Dendritic cell treated with granulocyte-macrophage colony-stimulating factor and Interleukin-4, amounts not matched to agents 40 ng/mL and 50 ng/mL, for 4 days (primary cell): Measurements from ENCODE around the gene ZNF804A.
"Not testable (repeated sequence)": the region's sequence is repeated elsewhere in the genome, so short reads cannot be mapped to it uniquely, and the experiment has no call there.

Experiments
- H3K27ac Mint-ChIP-seq: one replicate; pipeline ENCODE4 v1.8.0; 2022; ENCODE audit warnings: mild to moderate bottlenecking, mixed read lengths
- H3K27me3 Mint-ChIP-seq: one replicate; pipeline ENCODE4 v1.8.0; 2022; ENCODE audit warnings: mild to moderate bottlenecking, mixed read lengths
- H3K36me3 Mint-ChIP-seq: one replicate; pipeline ENCODE4 v1.8.0; 2022; ENCODE audit warnings: low read depth, mixed read lengths
- H3K4me1 Mint-ChIP-seq: one replicate; pipeline ENCODE4 v1.8.0; 2022; ENCODE audit warnings: low read depth, mixed read lengths
- H3K4me3 Mint-ChIP-seq: one replicate; pipeline ENCODE4 v1.8.0; 2022; ENCODE audit warnings: mild to moderate bottlenecking, moderate library complexity, mixed read lengths
- H3K9me3 Mint-ChIP-seq: one replicate; pipeline ENCODE4 v1.8.0; 2022; ENCODE audit warnings: mixed read lengths
- intact Hi-C: fragments of 100-400 bp; cut with micrococcal nuclease; formaldehyde crosslinking; loops from one replicate; pipeline ENCODE4 v1.15.0; 2022

Gene ZNF804A

GRCh38 chr2:184698476-184698875, 100.1 kb downstream of the ZNF804A start:
- Mint-ChIP-seq H3K9me3 (no peaks in the 10 kb centered on the region), H3K4me3 (no peak overlapping the region), H3K36me3 (no peaks in the 10 kb centered on the region), H3K4me1 (no peaks in the 10 kb centered on the region), H3K27ac (no peak overlapping the region), H3K27me3 (no peaks in the 10 kb centered on the region)
- intact Hi-C loops = no loop called here

- Mint-ChIP-seq H3K36me3 (peaks cover 26% of the 10 kb centered on the region), H3K4me1 (no peaks in the 10 kb centered on the region), H3K9me3 (peaks cover 41% of the 10 kb centered on the region), H3K4me3 (no peak overlapping the region), H3K27ac (no peak overlapping the region), H3K27me3 (no peaks in the 10 kb centered on the region)
- intact Hi-C loops = no loop called here
These were observed 123.6 kb downstream of the ZNF804A start for GRCh38 chr2:184721881-184722280.

GRCh38 chr2:184727813-184728212, 129.5 kb downstream of the ZNF804A start:
- H3K27ac Mint-ChIP-seq = no peak overlapping the region
- no peaks in the 10 kb centered on the region for H3K27me3 Mint-ChIP-seq
- no peak overlapping the region for H3K4me3 Mint-ChIP-seq
- intact Hi-C loops = no loop called here
- no peaks in the 10 kb centered on the region for H3K9me3 Mint-ChIP-seq
- no peaks in the 10 kb centered on the region for H3K36me3 Mint-ChIP-seq
- peaks cover 4% of the 10 kb centered on the region for H3K4me1 Mint-ChIP-seq

- intact Hi-C loops = no loop called here
- H3K27ac Mint-ChIP-seq = no peak overlapping the region
- H3K36me3 Mint-ChIP-seq = no peaks in the 10 kb centered on the region
- H3K4me3 Mint-ChIP-seq = no peak overlapping the region
- H3K27me3 Mint-ChIP-seq = no peaks in the 10 kb centered on the region
- H3K9me3 Mint-ChIP-seq = no peaks in the 10 kb centered on the region
- H3K4me1 Mint-ChIP-seq = peaks cover 4% of the 10 kb centered on the region
These were observed 130.1 kb downstream of the ZNF804A start for GRCh38 chr2:184728411-184728810.

- Mint-ChIP-seq H3K27ac (no peak overlapping the region), H3K36me3 (no peaks in the 10 kb centered on the region)
- intact Hi-C loops = no loop called here
These were observed 131.3 kb downstream of the ZNF804A start for GRCh38 chr2:184729581-184729980.

GRCh38 chr2:184730288-184730687, 132.0 kb downstream of the ZNF804A start:
- no peaks in the 10 kb centered on the region for H3K27me3 Mint-ChIP-seq
- no peak overlapping the region for H3K27ac Mint-ChIP-seq
- H3K36me3 Mint-ChIP-seq = no peaks in the 10 kb centered on the region
- peaks cover 4% of the 10 kb centered on the region for H3K4me1 Mint-ChIP-seq
- H3K9me3 Mint-ChIP-seq = no peaks in the 10 kb centered on the region
- no peak overlapping the region for H3K4me3 Mint-ChIP-seq
- intact Hi-C loops = no loop called here

More at GRCh38 chr2:184729581-184729980, 131.3 kb downstream of the ZNF804A start:
- Mint-ChIP-seq H3K27me3 (no peaks in the 10 kb centered on the region), H3K9me3 (no peaks in the 10 kb centered on the region), H3K4me1 (peaks cover 4% of the 10 kb centered on the region), H3K4me3 (no peak overlapping the region)

- intact Hi-C loops = no loop called here
- Mint-ChIP-seq H3K27ac (no peak overlapping the region), H3K4me1 (no peaks in the 10 kb centered on the region), H3K27me3 (no peaks in the 10 kb centered on the region), H3K4me3 (no peak overlapping the region), H3K9me3 (peaks cover 8% of the 10 kb centered on the region), H3K36me3 (no peaks in the 10 kb centered on the region)
These were observed 136.0 kb downstream of the ZNF804A start for GRCh38 chr2:184734338-184734737.

GRCh38 chr2:184735611-184736010, 137.3 kb downstream of the ZNF804A start:
- H3K4me3 Mint-ChIP-seq = no peak overlapping the region
- H3K27me3 Mint-ChIP-seq = no peaks in the 10 kb centered on the region
- H3K27ac Mint-ChIP-seq = no peak overlapping the region
- intact Hi-C loops = no loop called here
- H3K4me1 Mint-ChIP-seq = no peaks in the 10 kb centered on the region
- H3K9me3 Mint-ChIP-seq = peaks cover 8% of the 10 kb centered on the region
- H3K36me3 Mint-ChIP-seq = no peaks in the 10 kb centered on the region

- Mint-ChIP-seq H3K4me3 (no peak overlapping the region), H3K27ac (no peak overlapping the region), H3K36me3 (no peaks in the 10 kb centered on the region), H3K9me3 (no peaks in the 10 kb centered on the region), H3K27me3 (no peaks in the 10 kb centered on the region), H3K4me1 (no peaks in the 10 kb centered on the region)
- intact Hi-C loops = no loop called here
These were observed 144.8 kb downstream of the ZNF804A start for GRCh38 chr2:184743096-184743495.

- H3K36me3 Mint-ChIP-seq = no peaks in the 10 kb centered on the region
- intact Hi-C loops = no loop called here
These were observed 157.8 kb downstream of the ZNF804A start for GRCh38 chr2:184756161-184756560.

GRCh38 chr2:184756885-184757284, 158.6 kb downstream of the ZNF804A start:
- Mint-ChIP-seq H3K27ac (no peak overlapping the region), H3K27me3 (no peaks in the 10 kb centered on the region), H3K36me3 (no peaks in the 10 kb centered on the region), H3K4me1 (peaks cover 7% of the 10 kb centered on the region), H3K9me3 (no peaks in the 10 kb centered on the region), H3K4me3 (no peak overlapping the region)
- intact Hi-C loops = no loop called here

More at GRCh38 chr2:184756161-184756560, 157.8 kb downstream of the ZNF804A start:
- Mint-ChIP-seq H3K27me3 (no peaks in the 10 kb centered on the region), H3K9me3 (no peaks in the 10 kb centered on the region), H3K27ac (no peak overlapping the region), H3K4me3 (no peak overlapping the region), H3K4me1 (peaks cover 7% of the 10 kb centered on the region)

- not testable (repeated sequence) for H3K9me3 Mint-ChIP-seq, H3K4me1 Mint-ChIP-seq, H3K27ac Mint-ChIP-seq, H3K4me3 Mint-ChIP-seq, H3K27me3 Mint-ChIP-seq, H3K36me3 Mint-ChIP-seq
- intact Hi-C loops = loop anchor here (10.0 kb wide), 1 partner anchor 145 kb away; no protein-coding TSS in a partner anchor
These were observed 161.4 kb downstream of the ZNF804A start for GRCh38 chr2:184759557-184760255.

- H3K36me3 Mint-ChIP-seq = no peaks in the 10 kb centered on the region
- peaks cover 13% of the 10 kb centered on the region for H3K4me1 Mint-ChIP-seq
- H3K27me3 Mint-ChIP-seq = no peaks in the 10 kb centered on the region
- H3K9me3 Mint-ChIP-seq = no peaks in the 10 kb centered on the region
- H3K4me3 Mint-ChIP-seq = no peak overlapping the region
- H3K27ac Mint-ChIP-seq = no peak overlapping the region
- intact Hi-C loops = loop anchor here (10.0 kb wide), 1 partner anchor 146 kb away; no protein-coding TSS in a partner anchor
These were observed 162.6 kb downstream of the ZNF804A start for GRCh38 chr2:184760931-184761330.

- Mint-ChIP-seq H3K4me3 (peak overlapping the region; percentile 79), H3K36me3 (no peaks in the 10 kb centered on the region), H3K4me1 (peaks cover 17% of the 10 kb centered on the region), H3K27ac (peak overlapping the region; percentile 88), H3K27me3 (no peaks in the 10 kb centered on the region), H3K9me3 (no peaks in the 10 kb centered on the region)
- intact Hi-C loops = loop anchor here (10.0 kb wide), 1 partner anchor 151 kb away; no protein-coding TSS in a partner anchor
These were observed 167.0 kb downstream of the ZNF804A start for GRCh38 chr2:184765112-184765895.
